ENCODE data around the gene DARS2. TPM values are rescaled to one million over a fixed set of nuclear protein-coding genes. Genes with fewer than 3 reads are reported as not detected.
A peak's percentile ranks its signal among the peaks of the same experiment; 100 is the strongest.

DARS2 gene
- total and polyA plus RNA-seq, 2 of the 4 experiments (the other 2 are of a cell fraction): 14.8 to 18.8 TPM

DNA sequence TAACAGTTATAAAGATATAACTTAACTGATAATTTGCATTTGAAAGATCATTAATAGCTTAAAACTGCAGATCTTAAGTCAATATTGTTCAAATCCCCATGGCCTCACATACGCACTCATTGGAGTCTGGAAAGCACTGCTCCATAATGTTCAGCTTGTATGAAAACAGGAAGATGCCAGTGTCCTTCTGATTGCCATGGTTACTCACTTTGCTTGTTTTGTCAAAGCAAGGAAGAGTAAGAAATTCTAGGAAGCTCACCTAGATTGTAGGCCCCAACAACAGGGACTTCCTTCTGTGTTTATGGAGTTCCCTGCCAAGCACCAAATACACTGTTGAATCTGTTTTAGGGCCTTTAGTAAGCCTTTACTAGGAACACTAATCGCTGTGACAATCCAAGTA is 32.4 kb downstream of the DARS2 start:
- DNase-seq (peak; percentile 44), ATAC-seq (ENCODE audit: low read depth) (no peak)
- H3K9me1 ChIP-seq (ENCODE audit: insufficient read depth, low read length): peaks cover 5% of the 10 kb centered on the region; the same call in 1 of the 2 replicates
- H2BK15ac ChIP-seq (ENCODE audit: low read depth, low read length): no peak overlapping the region
- ChIA-PET POLR2A (ENCODE audit: unreplicated experiment) (interaction anchor here (0.6 kb wide), 2 partner anchors 9 to 29 kb away, joined by 3 read pairs; no protein-coding TSS in a partner anchor), CTCF (interaction anchor here (2.7 kb wide), 1 partner anchor 9 kb away, joined by 8 read pairs; no protein-coding TSS in a partner anchor)
- intact Hi-C loops (cut with micrococcal nuclease): no loop called here
- dilution Hi-C loops (cut with HindIII; ENCODE audit: low sequenced_read_pairs, unreplicated experiment): no loop called here
- TF ChIP-seq, protein P1, sequence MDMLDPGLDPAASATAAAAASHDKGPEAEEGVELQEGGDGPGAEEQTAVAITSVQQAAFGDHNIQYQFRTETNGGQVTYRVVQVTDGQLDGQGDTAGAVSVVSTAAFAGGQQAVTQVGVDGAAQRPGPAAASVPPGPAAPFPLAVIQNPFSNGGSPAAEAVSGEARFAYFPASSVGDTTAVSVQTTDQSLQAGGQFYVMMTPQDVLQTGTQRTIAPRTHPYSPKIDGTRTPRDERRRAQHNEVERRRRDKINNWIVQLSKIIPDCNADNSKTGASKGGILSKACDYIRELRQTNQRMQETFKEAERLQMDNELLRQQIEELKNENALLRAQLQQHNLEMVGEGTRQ (IDR thresholded peaks at IDR 0.05; ENCODE audit: low read depth, low read length): no peak
- TF ChIP-seq MXI1 (IDR thresholded peaks at IDR 0.05; ENCODE audit: borderline replicate concordance, low read depth, low read length) (no peak), RCOR1 (IDR thresholded peaks at IDR 0.05; ENCODE audit: insufficient replicate concordance, low read length) (no peak), FOS (IDR thresholded peaks at IDR 0.05; ENCODE audit: low read depth, low read length) (no peak), POLR2A (IDR thresholded peaks at IDR 0.05; ENCODE audit: low read depth, low read length) (no peak), RAD21 (IDR thresholded peaks at IDR 0.05; ENCODE audit: low read length) (no peak), BHLHE40 (IDR thresholded peaks at IDR 0.05; ENCODE audit: low read depth, low read length) (no peak), MAZ (IDR thresholded peaks at IDR 0.05; ENCODE audit: borderline replicate concordance, low read depth, low read length) (no peak), CEBPB (IDR thresholded peaks at IDR 0.05; ENCODE audit: low read depth, low read length) (no peak), SMC3 (IDR thresholded peaks at IDR 0.05; ENCODE audit: low read depth, low read length) (no peak), RFX5 (IDR thresholded peaks at IDR 0.05; ENCODE audit: low read depth, low read length) (no peak), ELK1 (IDR thresholded peaks at IDR 0.05; ENCODE audit: borderline replicate concordance, low read depth, low read length) (no peak), MAFK (IDR thresholded peaks at IDR 0.05; ENCODE audit: low read depth, low read length) (no peak), NFE2L2 (IDR thresholded peaks at IDR 0.05; ENCODE audit: low read depth, low read length) (no peak), CHD1 (IDR thresholded peaks at IDR 0.05; ENCODE audit: low read depth, low read length) (no peak)
- TF ChIP-seq, protein P2, sequence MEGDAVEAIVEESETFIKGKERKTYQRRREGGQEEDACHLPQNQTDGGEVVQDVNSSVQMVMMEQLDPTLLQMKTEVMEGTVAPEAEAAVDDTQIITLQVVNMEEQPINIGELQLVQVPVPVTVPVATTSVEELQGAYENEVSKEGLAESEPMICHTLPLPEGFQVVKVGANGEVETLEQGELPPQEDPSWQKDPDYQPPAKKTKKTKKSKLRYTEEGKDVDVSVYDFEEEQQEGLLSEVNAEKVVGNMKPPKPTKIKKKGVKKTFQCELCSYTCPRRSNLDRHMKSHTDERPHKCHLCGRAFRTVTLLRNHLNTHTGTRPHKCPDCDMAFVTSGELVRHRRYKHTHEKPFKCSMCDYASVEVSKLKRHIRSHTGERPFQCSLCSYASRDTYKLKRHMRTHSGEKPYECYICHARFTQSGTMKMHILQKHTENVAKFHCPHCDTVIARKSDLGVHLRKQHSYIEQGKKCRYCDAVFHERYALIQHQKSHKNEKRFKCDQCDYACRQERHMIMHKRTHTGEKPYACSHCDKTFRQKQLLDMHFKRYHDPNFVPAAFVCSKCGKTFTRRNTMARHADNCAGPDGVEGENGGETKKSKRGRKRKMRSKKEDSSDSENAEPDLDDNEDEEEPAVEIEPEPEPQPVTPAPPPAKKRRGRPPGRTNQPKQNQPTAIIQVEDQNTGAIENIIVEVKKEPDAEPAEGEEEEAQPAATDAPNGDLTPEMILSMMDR (conservative IDR thresholded peaks at IDR 0.05; ENCODE audit: low read depth, low read length): no peak
- no CpG with 5 or more reads among the region's 2 CpGs for WGBS, 2 experiments (ENCODE audit: extremely low coverage in 2 of 2, insufficient read length in 1 of 2)
- 0 out of 2 replicates have a peak overlapping the region, but pooled peaks have one; percentile 55 for H3K23ac ChIP-seq (ENCODE audit: low read depth, low read length)
- peaks cover 12% of the 10 kb centered on the region for H3K36me3 ChIP-seq (ENCODE audit: control insufficient read depth, insufficient read depth, low read length)
- H3K18ac ChIP-seq (ENCODE audit: low read depth, low read length): peak overlapping the region; percentile 4; the same call in 1 of the 2 replicates
- H4K20me1 ChIP-seq (ENCODE audit: insufficient read depth, low read length): peaks cover 12% of the 10 kb centered on the region
- peaks cover 16% of the 10 kb centered on the region for H3K4me1 ChIP-seq (ENCODE audit: control insufficient read depth, insufficient read depth, low read length)
- H3K14ac ChIP-seq (replicated peaks; ENCODE audit: low read depth, low read length): peak overlapping the region; percentile 43
- no peak overlapping the region for H3K4me3 ChIP-seq (ENCODE audit: insufficient read depth, low read depth, low read length)
- H2AFZ ChIP-seq (replicated peaks; ENCODE audit: low read length, poor library complexity): no peak overlapping the region
- no TSS peak for BruUV-seq (replicated peaks)
- H3K9me3 ChIP-seq (ENCODE audit: control insufficient read depth, insufficient read depth, low read length): no peaks in the 10 kb centered on the region
- H3K56ac ChIP-seq (ENCODE audit: extremely low read depth, insufficient read depth, low read length): no peak overlapping the region
- H3K27me3 ChIP-seq (ENCODE audit: control insufficient read depth, insufficient read depth, low read length): no peaks in the 10 kb centered on the region
- no peak overlapping the region; the same call in 1 of the 2 replicates for H4K5ac ChIP-seq (ENCODE audit: low read depth, low read length)
- peak overlapping the region; percentile 78 for H3K4ac ChIP-seq (ENCODE audit: low read depth, low read length)
- H2AK9ac ChIP-seq (replicated peaks; ENCODE audit: low read depth, low read length, poor library complexity): no peak overlapping the region
- peaks cover 5 to 33% of the 10 kb centered on the region in 2 experiments; a peak in 2 of 4 replicates for H3K79me1 ChIP-seq (ENCODE audit: low read depth in 1 of 2, low read length in 2 of 2)
- no peak overlapping the region for H3K9ac ChIP-seq (ENCODE audit: low read depth, low read length)
- peak overlapping the region; percentile 21; the same call in 1 of the 2 replicates for H3K27ac ChIP-seq (ENCODE audit: insufficient read depth, low read length)
- H2AK5ac ChIP-seq (ENCODE audit: low read depth, low read length): peak overlapping the region; percentile 62
- peak overlapping the region; percentile 73 for H2BK20ac ChIP-seq (ENCODE audit: low read depth, low read length)
- H3K4me2 ChIP-seq (ENCODE audit: low read depth, low read length): peak overlapping the region; percentile 36; the same call in 1 of the 2 replicates
- H4K8ac ChIP-seq (ENCODE audit: low read depth in 2 of 2, low read length in 2 of 2): peak overlapping the region in 1 of 2 experiments; percentile 56; a peak in 2 of 4 replicates
- H2BK120ac ChIP-seq (ENCODE audit: low read depth, low read length): peak overlapping the region; percentile 60; the same call in 1 of the 2 replicates
- peak overlapping the region; percentile 90 for H2BK5ac ChIP-seq (ENCODE audit: low read depth, low read length, poor library complexity, severe bottlenecking)
- in situ Hi-C loops (cut with MboI; ENCODE audit: low sequenced_read_pairs): no loop called here
- peak overlapping the region; percentile 35; the same call in 1 of the 2 replicates for H4K91ac ChIP-seq (ENCODE audit: insufficient read depth, low read depth, low read length)
